Measurements from ENCODE around the gene FTCDNL1.

- TF ChIP-seq, protein P1, sequence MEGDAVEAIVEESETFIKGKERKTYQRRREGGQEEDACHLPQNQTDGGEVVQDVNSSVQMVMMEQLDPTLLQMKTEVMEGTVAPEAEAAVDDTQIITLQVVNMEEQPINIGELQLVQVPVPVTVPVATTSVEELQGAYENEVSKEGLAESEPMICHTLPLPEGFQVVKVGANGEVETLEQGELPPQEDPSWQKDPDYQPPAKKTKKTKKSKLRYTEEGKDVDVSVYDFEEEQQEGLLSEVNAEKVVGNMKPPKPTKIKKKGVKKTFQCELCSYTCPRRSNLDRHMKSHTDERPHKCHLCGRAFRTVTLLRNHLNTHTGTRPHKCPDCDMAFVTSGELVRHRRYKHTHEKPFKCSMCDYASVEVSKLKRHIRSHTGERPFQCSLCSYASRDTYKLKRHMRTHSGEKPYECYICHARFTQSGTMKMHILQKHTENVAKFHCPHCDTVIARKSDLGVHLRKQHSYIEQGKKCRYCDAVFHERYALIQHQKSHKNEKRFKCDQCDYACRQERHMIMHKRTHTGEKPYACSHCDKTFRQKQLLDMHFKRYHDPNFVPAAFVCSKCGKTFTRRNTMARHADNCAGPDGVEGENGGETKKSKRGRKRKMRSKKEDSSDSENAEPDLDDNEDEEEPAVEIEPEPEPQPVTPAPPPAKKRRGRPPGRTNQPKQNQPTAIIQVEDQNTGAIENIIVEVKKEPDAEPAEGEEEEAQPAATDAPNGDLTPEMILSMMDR (IDR thresholded peaks at IDR 0.05; ENCODE audit: low read depth, low read length, missing input control), result no peak
- TF ChIP-seq GABPA (IDR thresholded peaks at IDR 0.05 in 1 of 2, conservative IDR thresholded peaks at IDR 0.05 in 1 of 2), result no peak
- TF ChIP-seq JUND (IDR thresholded peaks at IDR 0.05), result no peak
- no peak for TF ChIP-seq MAX (IDR thresholded peaks at IDR 0.05)
Measured at GRCh38 chr2:199718074-199718473, 132.9 kb downstream of the FTCDNL1 start.

Measured in liver (tissue), 3 donors.